Measurements from ENCODE around the gene NINJ1.

Gene NINJ1

DNA sequence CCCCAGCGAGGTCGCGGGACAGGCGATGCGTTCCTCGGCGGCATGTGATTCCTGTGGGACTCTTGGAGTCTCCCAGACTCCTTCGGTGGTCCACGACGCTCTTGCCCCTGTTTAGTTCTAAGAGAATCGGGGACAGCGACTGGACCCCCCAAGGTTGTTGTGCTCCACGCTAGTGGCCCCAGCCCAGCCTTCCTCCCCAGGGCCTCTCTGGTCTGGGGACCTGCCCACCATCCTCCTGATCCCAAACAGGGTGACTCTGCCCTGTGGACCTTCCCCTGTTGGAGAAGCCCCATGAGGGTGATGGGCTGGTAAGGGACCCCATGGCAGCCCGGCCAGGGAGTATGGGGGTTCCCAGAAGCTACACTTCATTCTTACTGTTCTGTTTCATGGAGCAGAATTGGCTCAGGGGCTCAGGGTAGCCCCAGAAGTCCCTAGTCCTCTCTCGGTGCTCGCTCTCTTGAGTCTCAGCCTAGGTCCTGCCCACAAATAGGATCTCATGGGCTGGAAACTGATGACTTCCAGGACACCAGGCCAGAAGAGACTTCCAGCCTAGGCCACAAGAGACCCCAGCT lies 37.2 kb downstream of the NINJ1 start:
- peaks cover 17% of the 10 kb centered on the region for H3K36me3 Mint-ChIP-seq (ENCODE audit: low read depth)
- no peaks in the 10 kb centered on the region for H3K9me3 Mint-ChIP-seq
- H3K27me3 Mint-ChIP-seq (ENCODE audit: low read depth), result no peaks in the 10 kb centered on the region

GRCh38 chr9:93096131-93096802 lies 37.8 kb downstream of the NINJ1 start, which contains the start of gene CARD19:
TSS of gene CARD19 (plus strand) at chr9:93096217. CDS start at chr9:93096346, 129 bp downstream.
- peaks cover 4% of the 10 kb centered on the region for H3K9me3 Mint-ChIP-seq
- H3K27me3 Mint-ChIP-seq (ENCODE audit: low read depth), result no peaks in the 10 kb centered on the region
- H3K4me3 Mint-ChIP-seq, result peak within 1 kb of the TSS; percentile 94
- H3K36me3 Mint-ChIP-seq (ENCODE audit: low read depth), result peaks cover 18% of the 10 kb centered on the region
- peaks cover 64% of the 10 kb centered on the region for H3K4me1 Mint-ChIP-seq (ENCODE audit: low read depth)
- H3K27ac Mint-ChIP-seq, result peak within 1 kb of the TSS; percentile 98

More for the DNA sequence above, 37.2 kb downstream of the NINJ1 start:
- Mint-ChIP-seq H3K4me3 (peak overlapping the region; percentile 94), H3K27ac (peak overlapping the region; percentile 90), H3K4me1 (ENCODE audit: low read depth) (peaks cover 59% of the 10 kb centered on the region)

GRCh38 chr9:93095205-93096130 lies 38.6 kb downstream of the NINJ1 start:
- no peaks in the 10 kb centered on the region for H3K27me3 Mint-ChIP-seq (ENCODE audit: low read depth)
- peaks cover 65% of the 10 kb centered on the region for H3K4me1 Mint-ChIP-seq (ENCODE audit: low read depth)
- H3K36me3 Mint-ChIP-seq (ENCODE audit: low read depth), result peaks cover 16% of the 10 kb centered on the region
- peak overlapping the region; percentile 85 for H3K4me3 Mint-ChIP-seq
- peak overlapping the region; percentile 98 for H3K27ac Mint-ChIP-seq
- peaks cover 9% of the 10 kb centered on the region for H3K9me3 Mint-ChIP-seq

- Mint-ChIP-seq H3K4me3 (peak overlapping the region; percentile 85), H3K4me1 (ENCODE audit: low read depth) (peaks cover 64% of the 10 kb centered on the region), H3K27ac (peak overlapping the region; percentile 98), H3K27me3 (ENCODE audit: low read depth) (no peaks in the 10 kb centered on the region), H3K36me3 (ENCODE audit: low read depth) (peaks cover 20% of the 10 kb centered on the region), H3K9me3 (peaks cover 12% of the 10 kb centered on the region)
These were observed 39.3 kb downstream of the NINJ1 start for GRCh38 chr9:93094658-93095204.

DNA sequence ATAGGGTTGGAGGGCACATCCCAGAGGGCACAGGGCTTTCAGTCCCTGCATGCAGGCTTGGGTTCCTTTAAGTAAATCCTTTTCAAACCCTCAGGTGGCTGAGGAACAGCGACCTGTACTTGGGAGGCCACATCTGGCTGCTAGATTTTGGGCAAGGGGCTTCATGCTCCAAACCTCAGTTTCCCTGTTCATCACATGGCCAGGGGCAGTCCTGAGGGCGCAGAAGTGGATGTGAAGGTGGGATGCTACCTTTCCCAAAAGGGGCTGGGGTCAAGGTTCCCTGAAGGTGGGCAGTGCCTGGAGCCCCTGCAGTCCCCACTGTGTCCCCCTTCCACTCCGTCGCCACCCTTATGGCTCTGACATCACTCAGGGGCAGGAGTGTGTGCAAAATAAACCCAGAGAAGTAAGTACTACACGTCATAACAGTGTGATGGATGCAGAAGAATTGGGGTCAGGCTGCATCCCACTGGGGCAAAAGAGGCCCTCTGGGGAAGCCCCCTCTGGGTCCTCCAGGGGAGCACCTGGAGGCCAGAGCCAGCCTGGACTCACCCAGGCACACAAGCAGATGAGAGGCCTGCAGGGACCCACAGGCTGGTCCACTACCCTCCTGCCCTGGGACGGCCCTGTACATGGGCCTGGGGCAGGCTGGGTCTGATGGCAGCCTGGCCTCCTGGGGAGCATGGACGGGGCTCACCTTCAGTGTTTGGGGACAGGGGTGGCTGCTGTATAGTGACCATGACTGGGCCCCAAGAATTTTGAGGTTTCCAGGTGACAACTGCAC lies 40.0 kb downstream of the NINJ1 start:
- H3K4me3 Mint-ChIP-seq, result peak overlapping the region; percentile 85

DNA sequence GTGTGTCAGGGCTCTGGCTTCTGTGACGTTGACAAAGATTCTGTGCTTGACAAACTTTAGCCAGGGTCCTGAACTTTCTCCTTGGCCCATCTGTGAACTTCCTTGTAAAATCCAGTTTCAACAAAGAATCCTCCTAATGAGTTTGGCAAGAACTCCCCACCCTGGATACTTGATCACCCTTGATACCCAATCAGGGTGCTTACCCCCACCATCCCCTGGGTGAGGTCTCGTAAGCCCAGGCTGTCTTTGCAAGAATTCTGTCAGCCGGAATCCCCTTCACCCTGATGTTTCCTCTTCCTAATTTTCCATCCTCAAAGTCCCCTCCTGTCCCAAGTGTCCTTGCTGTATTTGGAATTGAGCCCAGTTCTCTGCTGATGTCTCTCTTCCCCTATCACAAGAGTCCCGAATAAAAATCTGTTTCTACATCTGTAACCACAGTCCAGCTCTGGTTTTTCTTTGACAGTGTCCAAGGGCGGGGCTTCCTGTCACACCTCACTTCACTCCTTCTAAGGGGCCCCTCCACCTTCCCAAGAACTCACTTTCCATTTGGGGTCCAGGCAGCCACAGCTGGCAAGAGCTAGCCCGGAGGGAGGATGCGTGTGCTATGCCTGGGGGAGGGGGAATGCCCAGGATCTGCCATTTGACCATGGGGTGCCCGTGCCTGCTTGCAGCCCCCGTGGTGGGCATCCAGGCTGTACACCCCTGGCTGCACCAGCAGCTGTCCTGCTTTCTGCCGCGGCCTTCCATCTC lies 40.7 kb downstream of the NINJ1 start:
- Mint-ChIP-seq H3K4me3 (peak overlapping the region; percentile 59), H3K27me3 (ENCODE audit: low read depth) (no peaks in the 10 kb centered on the region)

More for the DNA sequence above, 40.0 kb downstream of the NINJ1 start:
- Mint-ChIP-seq H3K36me3 (ENCODE audit: low read depth) (peaks cover 26% of the 10 kb centered on the region), H3K27me3 (ENCODE audit: low read depth) (no peaks in the 10 kb centered on the region), H3K9me3 (peaks cover 16% of the 10 kb centered on the region), H3K4me1 (ENCODE audit: low read depth) (peaks cover 62% of the 10 kb centered on the region), H3K27ac (peak overlapping the region; percentile 98)

DNA sequence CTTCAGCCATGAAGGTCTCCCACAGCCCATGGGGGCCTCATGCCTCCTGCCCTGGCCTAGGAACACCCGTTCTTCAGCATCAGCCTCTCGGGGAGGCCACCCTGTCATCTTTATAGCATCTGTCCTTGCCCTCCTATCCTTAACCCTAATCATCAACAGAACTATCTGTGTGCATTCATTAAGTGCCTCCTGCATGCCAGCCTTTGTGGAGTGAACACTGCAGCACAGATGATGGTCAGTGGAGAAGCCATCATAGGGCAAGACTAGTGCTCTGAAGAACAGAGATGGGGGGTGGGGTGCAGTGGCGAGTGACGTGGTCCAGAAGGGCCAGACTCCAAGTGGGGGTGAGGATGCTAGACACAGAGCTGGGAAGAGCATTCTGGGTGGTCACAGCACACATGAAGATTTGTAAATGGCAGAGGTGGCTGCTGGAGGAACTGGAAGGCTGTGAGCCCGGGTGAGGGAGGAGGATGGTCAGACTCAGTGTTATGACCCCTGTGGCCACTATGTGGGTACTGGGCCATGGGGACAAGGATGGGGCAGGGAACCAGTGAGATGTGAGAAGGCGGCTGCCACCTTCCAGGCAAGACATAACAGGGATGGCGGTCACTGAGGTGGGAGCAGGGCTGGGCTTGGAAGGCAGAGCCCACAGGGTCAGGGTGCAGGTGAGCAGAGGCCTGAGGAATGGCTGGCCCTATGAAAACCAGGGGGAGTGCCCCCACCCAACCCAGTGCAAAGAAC lies 41.6 kb downstream of the NINJ1 start:
- H3K4me1 Mint-ChIP-seq (ENCODE audit: low read depth), result peaks cover 57% of the 10 kb centered on the region

More for the DNA sequence above, 40.7 kb downstream of the NINJ1 start:
- H3K9me3 Mint-ChIP-seq, result peaks cover 16% of the 10 kb centered on the region
- H3K4me1 Mint-ChIP-seq (ENCODE audit: low read depth), result peaks cover 65% of the 10 kb centered on the region
- peak overlapping the region; percentile 98 for H3K27ac Mint-ChIP-seq
- peaks cover 33% of the 10 kb centered on the region for H3K36me3 Mint-ChIP-seq (ENCODE audit: low read depth)

GRCh38 chr9:93091453-93092081 lies 42.5 kb downstream of the NINJ1 start:
- Mint-ChIP-seq H3K27me3 (ENCODE audit: low read depth) (no peaks in the 10 kb centered on the region), H3K36me3 (ENCODE audit: low read depth) (peaks cover 38% of the 10 kb centered on the region), H3K27ac (peak overlapping the region; percentile 98), H3K4me1 (ENCODE audit: low read depth) (peaks cover 53% of the 10 kb centered on the region), H3K4me3 (no peak overlapping the region), H3K9me3 (peaks cover 16% of the 10 kb centered on the region)

More for the DNA sequence above, 41.6 kb downstream of the NINJ1 start:
- peaks cover 35% of the 10 kb centered on the region for H3K36me3 Mint-ChIP-seq (ENCODE audit: low read depth)
- no peaks in the 10 kb centered on the region for H3K27me3 Mint-ChIP-seq (ENCODE audit: low read depth)
- H3K4me3 Mint-ChIP-seq, result peak overlapping the region; percentile 6
- H3K27ac Mint-ChIP-seq, result peak overlapping the region; percentile 98
- peaks cover 16% of the 10 kb centered on the region for H3K9me3 Mint-ChIP-seq

DNA sequence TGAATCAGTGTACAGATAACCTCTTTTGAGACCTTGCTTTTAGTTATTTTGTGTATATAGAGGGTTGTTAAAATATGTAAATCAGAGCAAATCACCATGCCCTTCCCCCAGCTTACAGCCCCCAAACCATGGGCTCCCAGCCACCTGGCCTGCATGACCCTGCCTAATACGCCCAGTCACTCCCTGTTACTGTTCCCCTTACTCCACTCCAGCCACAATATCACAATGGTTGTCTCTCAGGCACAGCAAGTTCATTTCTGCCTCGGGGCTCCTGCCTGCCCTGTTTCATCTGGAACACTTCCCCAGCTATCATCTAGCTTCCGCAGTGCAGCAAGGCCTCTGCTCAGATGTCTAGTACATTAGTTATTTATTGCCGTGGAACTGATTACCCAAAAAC lies 43.0 kb downstream of the NINJ1 start:
- peaks cover 53% of the 10 kb centered on the region for H3K4me1 Mint-ChIP-seq (ENCODE audit: low read depth)
- H3K36me3 Mint-ChIP-seq (ENCODE audit: low read depth), result peaks cover 40% of the 10 kb centered on the region
- H3K9me3 Mint-ChIP-seq, result peaks cover 16% of the 10 kb centered on the region
- peak overlapping the region; percentile 98 for H3K27ac Mint-ChIP-seq
- no peak overlapping the region for H3K4me3 Mint-ChIP-seq
- no peaks in the 10 kb centered on the region for H3K27me3 Mint-ChIP-seq (ENCODE audit: low read depth)

GRCh38 chr9:93090091-93090655 lies 43.9 kb downstream of the NINJ1 start:
- H3K27ac Mint-ChIP-seq, result peak overlapping the region; percentile 67

DNA sequence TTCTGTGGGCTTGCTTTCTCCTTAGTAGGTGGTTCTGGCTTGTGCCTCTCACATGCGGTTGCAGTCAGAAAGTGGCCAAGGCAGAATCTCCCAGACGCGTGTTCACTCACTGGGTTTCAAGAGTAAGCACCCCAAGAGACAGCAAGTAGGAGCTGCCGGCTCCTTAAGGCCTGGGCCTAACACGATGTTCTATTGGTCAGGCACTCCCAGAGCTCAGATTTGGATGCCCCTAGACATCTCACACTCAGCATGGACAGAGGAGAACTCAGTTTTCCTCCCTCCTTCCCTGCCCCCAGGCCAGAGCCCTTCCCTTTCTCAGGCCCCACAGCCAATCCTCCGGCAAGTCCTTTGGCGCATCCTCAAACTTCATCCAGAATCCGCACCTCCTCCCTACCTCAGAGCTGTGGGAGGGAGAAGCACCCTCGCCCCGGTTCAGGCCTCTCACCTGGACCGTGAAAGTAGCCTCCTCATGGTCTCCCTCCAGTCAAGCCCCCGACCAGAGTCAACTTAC lies 44.5 kb downstream of the NINJ1 start:
- no peak overlapping the region for H3K27ac Mint-ChIP-seq
- H3K9me3 Mint-ChIP-seq, result peaks cover 16% of the 10 kb centered on the region

More at GRCh38 chr9:93090091-93090655, 43.9 kb downstream of the NINJ1 start:
- no peaks in the 10 kb centered on the region for H3K27me3 Mint-ChIP-seq (ENCODE audit: low read depth)
- peaks cover 16% of the 10 kb centered on the region for H3K9me3 Mint-ChIP-seq
- H3K4me3 Mint-ChIP-seq, result peak overlapping the region; percentile 0
- peaks cover 47% of the 10 kb centered on the region for H3K36me3 Mint-ChIP-seq (ENCODE audit: low read depth)
- peaks cover 58% of the 10 kb centered on the region for H3K4me1 Mint-ChIP-seq (ENCODE audit: low read depth)

GRCh38 chr9:93089024-93089423 lies 45.0 kb downstream of the NINJ1 start:
- peak overlapping the region; percentile 69 for H3K27ac Mint-ChIP-seq
- peaks cover 50% of the 10 kb centered on the region for H3K36me3 Mint-ChIP-seq (ENCODE audit: low read depth)
- no peak overlapping the region for H3K4me3 Mint-ChIP-seq
- peaks cover 16% of the 10 kb centered on the region for H3K9me3 Mint-ChIP-seq
- no peaks in the 10 kb centered on the region for H3K27me3 Mint-ChIP-seq (ENCODE audit: low read depth)
- peaks cover 47% of the 10 kb centered on the region for H3K4me1 Mint-ChIP-seq (ENCODE audit: low read depth)

More for the DNA sequence above, 44.5 kb downstream of the NINJ1 start:
- Mint-ChIP-seq H3K4me3 (no peak overlapping the region), H3K4me1 (ENCODE audit: low read depth) (peaks cover 51% of the 10 kb centered on the region), H3K27me3 (ENCODE audit: low read depth) (no peaks in the 10 kb centered on the region), H3K36me3 (ENCODE audit: low read depth) (peaks cover 50% of the 10 kb centered on the region)

All from T-helper 1 cell treated with Interleukin-12 subunit alpha and Interleukin-12 subunit beta and Interleukin-4 antibody, amounts not matched to agents 30 μg/mL and 1 μg/mL, for 36 hours (primary cell).